Fibroblast of skin of left biceps (primary cell): ENCODE results near the gene CORO7.
"Not testable (repeated sequence)": the region's sequence is repeated elsewhere in the genome, so short reads cannot be mapped to it uniquely, and the experiment has no call there.

Experiments
- DNase-seq, 2 experiments: peaks; one replicate each; pipeline ENCODE4 v3.0.0-alpha.2; 2013; ENCODE audit warnings: low read depth in 2 of 2

CORO7 gene

GRCh38 chr16:4354512-4355409 is 61.6 kb downstream of the CORO7 start:
- no peak for DNase-seq

DNA sequence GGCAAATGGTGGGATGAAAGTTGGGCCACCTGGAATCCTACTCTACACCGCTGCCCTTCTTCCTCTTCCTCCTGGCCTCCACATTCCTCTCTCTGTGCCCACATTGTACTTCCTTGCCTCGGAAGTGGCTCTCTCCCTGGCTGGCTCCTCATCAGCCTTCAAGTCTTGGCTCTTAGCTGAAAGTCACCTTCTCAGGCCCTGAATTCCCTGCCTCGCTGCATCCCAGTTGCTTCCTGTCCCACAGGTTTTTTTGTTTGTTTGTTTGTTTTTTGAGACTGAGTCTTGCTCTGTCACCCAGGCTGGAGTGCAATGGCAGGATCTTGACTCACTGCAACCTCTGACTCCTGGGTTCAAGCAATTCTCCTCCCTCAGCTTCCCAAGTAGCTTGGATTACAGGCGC is 62.7 kb downstream of the CORO7 start:
- DNase-seq = no peak

GRCh38 chr16:4352843-4353242 is 63.6 kb downstream of the CORO7 start:
- no peak for DNase-seq

DNA sequence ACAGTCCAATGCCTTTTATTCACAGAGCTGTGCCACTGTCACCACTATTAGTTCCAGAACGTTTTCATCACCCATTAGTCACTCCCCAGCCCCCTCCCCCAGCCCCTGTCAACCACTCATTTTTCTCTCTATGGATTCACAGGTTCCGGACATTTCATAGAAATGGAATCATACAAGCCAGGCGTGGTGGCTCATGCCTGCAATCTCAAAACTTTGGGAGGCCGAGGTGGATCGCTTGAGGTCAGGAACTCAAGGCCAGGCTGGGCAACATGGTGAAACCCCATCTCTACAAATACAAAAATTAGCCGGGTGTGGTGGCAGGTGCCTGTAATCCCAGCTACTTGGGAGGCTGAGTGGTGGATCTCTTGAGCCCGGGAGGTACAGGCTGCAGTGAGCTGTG is 64.5 kb downstream of the CORO7 start:
- DNase-seq = no peak

DNA sequence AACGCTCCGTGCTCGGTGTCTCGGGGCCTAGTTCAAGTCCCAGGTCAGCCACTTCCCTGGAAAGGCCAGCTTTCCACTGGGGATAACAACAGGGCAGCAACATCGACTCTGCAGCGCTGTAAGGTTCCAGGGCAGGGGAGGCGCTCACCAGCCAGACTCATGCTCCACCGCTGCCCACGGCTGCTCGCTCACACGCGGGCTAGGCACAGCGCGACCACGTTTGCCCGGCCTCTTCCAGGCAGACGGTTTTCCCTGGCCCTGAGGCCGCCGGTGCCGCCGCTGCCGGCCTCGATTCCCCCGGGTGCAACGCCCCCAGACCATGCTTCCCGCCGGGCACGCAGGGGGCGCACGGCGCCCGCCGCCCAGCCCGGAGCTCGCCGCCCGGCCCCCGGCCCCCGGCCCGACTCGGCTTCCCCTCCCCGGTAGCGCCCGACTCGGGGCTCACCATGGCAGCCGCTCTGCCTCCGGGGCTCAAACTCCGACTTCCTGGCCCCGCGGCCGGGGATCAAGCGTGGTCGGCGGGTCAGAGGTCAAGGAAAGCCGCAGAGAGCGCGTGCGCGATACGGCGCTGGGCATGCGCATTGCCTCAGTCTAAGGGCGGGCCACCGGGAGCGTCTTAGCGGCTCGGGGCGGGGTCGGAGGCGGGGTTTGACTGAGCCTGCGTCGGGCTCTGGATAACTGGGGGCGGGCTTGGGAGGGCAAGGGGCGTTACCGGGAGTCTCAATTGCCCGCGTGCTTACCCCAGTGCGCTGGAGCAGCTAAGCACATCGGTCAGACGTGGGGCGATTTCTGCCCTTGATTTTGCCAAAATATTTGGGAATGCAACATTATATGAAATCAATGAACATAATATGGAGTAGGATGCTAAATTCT is 65.4 kb downstream of the CORO7 start, which contains the start of gene PAM16:
TSS of gene PAM16 (minus strand) at position 535 of the 873 bp plus-strand sequence. CDS start at position 448, 87 bp downstream.
- peak; percentile 73 to 77 for DNase-seq

GRCh38 chr16:4350365-4350786 is 66.0 kb downstream of the CORO7 start:
- no peak for DNase-seq

DNA sequence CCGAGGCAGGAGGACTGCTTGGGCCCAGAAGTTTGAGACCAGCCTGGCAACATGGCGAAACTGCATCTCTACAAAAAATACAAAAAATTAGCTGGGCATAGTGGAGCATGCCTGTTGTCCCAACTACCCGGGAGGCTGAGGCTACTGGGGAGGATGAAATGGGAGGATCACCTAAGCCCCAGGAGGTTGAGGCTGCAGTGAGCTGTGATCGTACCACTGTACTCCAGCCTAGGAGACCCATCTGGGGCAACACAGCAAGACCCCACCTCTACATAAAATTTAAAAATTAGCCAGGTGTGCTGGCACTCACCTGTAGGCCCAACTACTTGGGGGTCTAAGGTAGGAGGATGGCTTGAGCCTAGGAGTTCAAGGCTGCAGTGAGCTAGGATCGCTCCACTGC is 67.1 kb downstream of the CORO7 start:
- no peak for DNase-seq

DNA sequence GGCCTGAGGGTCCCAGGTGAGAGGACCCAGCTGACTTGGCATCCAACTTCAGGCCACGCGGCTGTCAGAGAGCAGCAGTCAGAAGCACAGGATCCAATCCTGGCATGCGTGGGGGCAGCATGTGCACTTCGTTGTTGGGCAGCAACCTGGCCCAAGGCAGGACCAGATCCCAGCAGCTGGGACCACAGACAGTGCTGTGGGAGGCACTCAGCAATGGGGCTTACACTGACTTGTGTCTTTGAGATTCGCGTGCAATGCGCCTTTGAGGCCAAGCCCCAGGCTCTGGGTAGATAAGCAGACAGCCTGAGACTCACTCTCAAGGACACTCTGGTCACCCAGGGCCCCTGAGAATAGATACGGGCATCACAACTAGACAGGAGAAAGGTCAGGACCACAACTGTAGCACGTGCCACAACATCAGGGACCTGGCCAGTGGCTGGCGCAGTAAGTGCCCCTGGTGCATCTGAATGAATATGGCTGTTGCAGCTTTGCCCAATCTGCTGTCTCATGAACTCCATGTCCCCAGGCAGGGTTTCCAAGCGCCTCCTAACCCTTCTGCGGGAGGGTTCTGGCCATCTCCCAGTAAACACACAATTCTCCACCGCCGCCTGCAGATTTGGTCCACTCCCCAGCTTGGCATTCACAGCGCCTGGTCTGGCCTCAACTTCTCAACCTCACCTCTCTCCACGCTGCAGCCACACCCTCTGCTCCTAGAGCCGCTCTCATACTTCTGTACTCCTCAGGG is 68.5 kb downstream of the CORO7 start:
- DNase-seq = no peak

DNA sequence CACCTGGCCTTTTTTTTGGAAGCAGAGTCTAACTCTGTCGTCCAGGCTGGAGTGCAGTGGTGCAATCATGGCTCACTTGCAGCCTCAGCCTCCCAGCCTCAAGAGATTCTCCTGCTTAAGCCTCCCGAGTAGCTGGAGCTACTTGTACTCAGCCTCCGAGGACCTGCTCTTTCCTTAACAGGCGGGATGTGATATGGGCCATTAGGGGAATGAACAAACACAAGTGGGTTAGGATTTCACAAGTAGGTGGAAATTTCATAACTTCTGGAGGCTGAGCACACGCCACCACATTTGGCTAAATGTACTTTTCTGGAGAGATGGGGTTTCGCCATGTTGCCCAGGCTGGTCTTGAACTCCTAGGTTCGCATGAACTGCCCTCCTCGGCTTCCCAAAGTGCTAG is 69.4 kb downstream of the CORO7 start:
- no peak for DNase-seq

- DNase-seq = no peak
Measured at GRCh38 chr16:4345836-4346781, 70.3 kb downstream of the CORO7 start.

DNA sequence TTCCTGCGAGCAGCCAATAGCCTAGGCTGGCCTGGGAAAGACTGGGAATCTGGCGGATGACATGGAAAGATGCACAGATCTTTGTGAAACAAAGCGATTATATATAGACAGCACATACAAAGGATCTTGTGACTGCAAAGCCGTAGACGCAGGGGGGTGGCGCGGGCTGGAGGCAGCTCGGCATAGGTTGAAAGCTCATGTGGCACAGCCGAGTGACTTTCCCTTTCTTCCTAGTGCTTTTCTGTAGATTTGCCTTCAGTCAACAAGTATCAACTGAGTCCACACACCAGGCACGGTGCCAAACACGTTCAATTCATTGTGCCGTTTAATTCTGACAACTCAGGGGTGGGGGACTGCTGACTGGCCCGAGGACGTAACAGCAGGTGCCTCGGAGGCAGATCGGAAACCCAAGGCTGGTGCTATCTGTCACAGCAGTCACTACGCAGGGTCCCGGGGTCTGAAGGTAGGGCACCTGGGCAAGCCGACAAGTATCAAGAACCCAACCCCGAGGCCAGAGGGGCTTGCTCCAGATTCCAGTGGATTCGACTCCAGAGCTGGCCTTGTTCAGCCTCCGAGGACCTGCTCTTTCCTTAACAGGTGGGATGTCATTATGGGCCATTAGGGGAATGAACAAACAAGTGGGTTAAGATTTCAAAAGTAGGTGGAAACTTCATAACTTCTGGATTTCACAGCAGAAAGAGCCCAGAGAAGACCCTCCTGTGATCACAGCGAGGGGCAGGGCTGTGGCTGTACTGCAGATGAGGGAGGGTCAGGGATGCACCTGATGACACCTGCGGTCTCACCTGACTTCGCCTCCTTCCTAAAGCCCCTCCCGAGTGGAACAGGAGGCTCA is 71.2 kb downstream of the CORO7 start:
- DNase-seq = no peak

DNA sequence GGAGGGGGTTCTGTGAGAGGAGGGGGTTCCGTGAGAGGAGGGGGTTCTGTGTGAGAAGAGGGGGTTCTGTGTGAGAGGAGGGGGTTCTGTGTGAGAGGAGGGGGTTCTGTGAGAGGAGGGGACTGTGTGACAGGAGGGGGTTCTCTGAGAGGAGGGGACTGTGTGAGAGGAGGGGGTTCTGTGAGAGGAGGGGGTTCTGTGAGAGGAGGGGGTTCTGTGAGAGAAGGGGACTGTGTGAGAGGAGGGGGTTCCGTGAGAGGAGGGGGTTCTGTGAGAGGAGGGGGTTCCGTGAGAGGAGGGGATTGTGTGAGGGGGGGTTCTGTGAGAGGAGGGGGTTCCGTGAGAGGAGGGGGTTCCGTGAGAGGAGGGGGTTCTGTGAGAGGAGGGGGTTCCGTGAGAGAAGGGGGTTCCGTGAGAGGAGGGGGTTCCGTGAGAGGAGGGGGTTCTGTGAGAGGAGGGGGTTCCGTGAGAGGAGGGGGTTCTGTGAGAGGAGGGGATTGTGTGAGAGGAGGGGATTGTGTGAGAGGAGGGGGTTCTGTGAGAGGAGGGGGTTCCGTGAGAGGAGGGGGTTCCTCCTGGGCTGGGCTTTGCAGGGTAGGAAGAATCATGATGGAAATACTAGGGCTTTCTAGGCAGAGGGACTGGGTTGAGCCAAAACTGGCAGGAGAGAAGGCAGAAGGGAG is 72.0 kb downstream of the CORO7 start:
- DNase-seq = not testable (repeated sequence)

DNA sequence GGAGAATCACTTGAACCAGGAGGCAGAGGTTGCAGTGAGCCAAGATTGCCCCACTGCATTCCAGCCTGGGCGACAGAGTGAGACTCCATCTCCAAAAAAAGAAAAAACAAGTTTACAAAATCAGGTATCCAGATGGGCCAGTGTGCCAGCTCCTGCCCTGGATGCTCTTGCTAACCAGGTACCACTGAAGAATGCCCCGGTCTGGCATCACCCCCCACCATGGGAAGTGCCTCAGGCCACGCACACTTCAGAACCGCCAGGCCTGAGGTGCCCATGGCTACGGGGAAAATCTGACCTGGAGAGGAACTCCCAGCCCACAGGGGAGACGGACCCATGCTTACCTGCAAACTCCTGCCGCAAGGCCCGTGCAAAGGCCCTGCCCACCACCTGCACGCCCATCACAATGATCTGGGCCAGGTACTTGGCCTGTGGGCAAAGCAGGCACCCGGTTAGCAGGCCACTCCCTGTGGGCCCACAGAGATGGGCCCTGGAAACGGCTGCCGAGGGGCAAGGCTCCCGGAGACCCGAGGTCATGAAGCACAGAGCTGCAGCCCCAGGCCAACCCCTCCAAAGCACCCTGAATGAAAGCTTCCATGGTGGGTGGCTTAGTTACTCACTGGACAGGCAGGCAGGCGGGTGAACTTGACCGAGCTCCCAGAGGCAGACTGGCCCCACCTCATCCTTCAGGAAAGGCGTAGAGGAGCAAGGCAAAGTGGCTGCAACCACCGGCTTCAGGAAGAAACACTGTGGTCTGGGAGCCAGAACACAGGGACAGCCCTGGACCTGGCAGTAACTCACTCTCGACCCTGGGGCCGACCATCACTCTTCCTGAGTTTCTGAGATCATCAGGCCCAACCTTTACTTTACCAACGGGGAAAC is 73.3 kb downstream of the CORO7 start:
- no peak for DNase-seq

DNA sequence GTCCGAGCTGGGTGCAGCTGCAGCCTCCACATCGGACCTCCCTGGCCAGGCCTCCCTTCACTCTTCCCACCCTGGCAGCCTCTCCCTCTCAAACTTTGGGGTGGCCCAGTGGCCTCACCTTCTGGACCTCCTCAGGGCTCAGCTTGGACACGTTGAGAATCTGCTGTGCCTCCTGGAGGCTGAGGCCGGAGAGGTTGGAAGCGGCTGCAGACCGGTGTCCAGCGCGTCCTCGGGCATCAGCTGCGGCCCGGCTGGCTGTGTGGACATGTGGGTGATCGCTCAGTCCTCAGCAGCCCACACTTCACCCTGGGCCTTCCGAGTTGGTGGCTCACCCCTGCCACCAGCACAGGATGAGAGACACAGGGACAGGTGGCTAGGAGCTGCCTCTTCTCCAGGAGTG is 75.1 kb downstream of the CORO7 start:
- no peak for DNase-seq

DNA sequence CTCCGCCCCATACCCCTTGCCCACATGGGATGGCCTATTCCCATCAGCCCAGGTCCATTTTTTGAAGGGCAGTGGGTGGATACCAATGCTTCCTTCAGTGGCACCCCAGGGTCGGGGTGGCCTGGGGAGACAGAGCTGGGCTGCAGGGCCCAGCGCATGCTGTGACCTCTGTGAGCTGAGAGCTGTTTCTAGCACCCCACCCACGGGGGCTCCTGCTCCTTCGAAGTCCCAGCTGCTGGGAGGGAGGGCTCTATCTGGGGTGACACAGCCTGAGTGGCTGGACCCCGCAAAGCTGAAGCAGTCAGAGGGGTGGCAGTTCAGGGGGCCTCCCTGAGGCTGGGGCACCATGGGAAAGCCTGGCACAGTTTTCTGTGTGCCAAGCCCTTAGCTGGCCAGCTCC is 76.0 kb downstream of the CORO7 start:
- DNase-seq = no peak

DNA sequence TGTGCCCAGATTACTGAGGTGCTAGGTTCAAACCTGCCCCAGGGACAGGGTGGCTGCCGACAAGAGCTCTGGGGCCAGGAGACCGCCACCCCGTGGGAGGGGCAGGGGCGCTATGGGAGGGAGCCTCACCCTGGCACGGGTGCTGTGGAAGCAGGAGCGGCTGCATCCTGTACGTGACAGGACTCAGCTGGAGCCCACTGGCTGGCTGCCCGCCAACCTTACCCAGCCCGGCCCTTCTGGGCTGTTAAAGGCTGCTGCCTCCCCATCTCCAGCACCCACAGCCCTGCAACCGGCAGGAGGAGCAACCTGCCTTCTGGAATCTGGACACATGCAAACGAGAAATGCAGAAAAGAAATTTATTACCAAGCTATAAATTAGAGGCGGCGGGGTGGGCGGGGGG is 76.5 kb downstream of the CORO7 start:
- no peak for DNase-seq

- no peak for DNase-seq
Measured at GRCh38 chr16:4339455-4339854, 76.9 kb downstream of the CORO7 start.

GRCh38 chr16:4338712-4339299 is 77.6 kb downstream of the CORO7 start:
- DNase-seq = no peak
